ENCODE data around the gene GNA12. TPM values are rescaled to one million over a fixed set of nuclear protein-coding genes. Genes with fewer than 3 reads are reported as not detected.
"Not testable (repeated sequence)": the region's sequence is repeated elsewhere in the genome, so short reads cannot be mapped to it uniquely, and the experiment has no call there.

GNA12 gene
- total and polyA plus RNA-seq, 2 of the 4 experiments (the other 2 are of a cell fraction) = 14.3 to 93.9 TPM

GRCh38 chr7:2724036-2724435 is 120.1 kb downstream of the GNA12 start:
- dilution Hi-C loops (cut with HindIII; ENCODE audit: low sequenced_read_pairs, unreplicated experiment); H3K23ac ChIP-seq (ENCODE audit: low read depth, low read length); DNase-seq; H2BK20ac ChIP-seq (ENCODE audit: low read depth, low read length); H3K4ac ChIP-seq (ENCODE audit: low read depth, low read length); H2BK5ac ChIP-seq (ENCODE audit: low read depth, low read length, poor library complexity, severe bottlenecking); H4K5ac ChIP-seq (ENCODE audit: low read depth, low read length); H2BK120ac ChIP-seq (ENCODE audit: low read depth, low read length); CTCF ChIA-PET; H3K27ac ChIP-seq (ENCODE audit: insufficient read depth, low read length); H2AFZ ChIP-seq (replicated peaks; ENCODE audit: low read length, poor library complexity); H4K91ac ChIP-seq (ENCODE audit: insufficient read depth, low read depth, low read length); H4K20me1 ChIP-seq (ENCODE audit: insufficient read depth, low read length); ATAC-seq (ENCODE audit: low read depth); H3K14ac ChIP-seq (replicated peaks; ENCODE audit: low read depth, low read length); in situ Hi-C loops (cut with MboI; ENCODE audit: low sequenced_read_pairs); POLR2A ChIA-PET (ENCODE audit: unreplicated experiment); H3K56ac ChIP-seq (ENCODE audit: extremely low read depth, insufficient read depth, low read length); H3K4me2 ChIP-seq (ENCODE audit: low read depth, low read length); H2BK15ac ChIP-seq (ENCODE audit: low read depth, low read length); H2AK9ac ChIP-seq (replicated peaks; ENCODE audit: low read depth, low read length, poor library complexity); intact Hi-C loops (cut with micrococcal nuclease); H3K4me3 ChIP-seq (ENCODE audit: insufficient read depth, low read depth, low read length); H4K8ac ChIP-seq (ENCODE audit: low read depth in 2 of 2, low read length in 2 of 2); H3K9ac ChIP-seq (ENCODE audit: low read depth, low read length); BruUV-seq (replicated peaks); H3K27me3 ChIP-seq (ENCODE audit: control insufficient read depth, insufficient read depth, low read length); H2AK5ac ChIP-seq (ENCODE audit: low read depth, low read length); H3K18ac ChIP-seq (ENCODE audit: low read depth, low read length); H3K4me1 ChIP-seq (ENCODE audit: control insufficient read depth, insufficient read depth, low read length); H3K9me3 ChIP-seq (ENCODE audit: control insufficient read depth, insufficient read depth, low read length): not testable (repeated sequence)
- WGBS, 2 experiments (ENCODE audit: extremely low coverage in 2 of 2, insufficient read length in 1 of 2) = 96% methylated on average over 13 of the region's 15 CpGs; no CpG with 5 or more reads in 1 of the 2 experiments
- Histone ChIP-seq H3K9me1 (ENCODE audit: insufficient read depth, low read length) (peaks cover 10% of the 10 kb centered on the region; the same call in 1 of the 2 replicates), H3K36me3 (ENCODE audit: control insufficient read depth, insufficient read depth, low read length) (peaks cover 39% of the 10 kb centered on the region), H3K79me1 (ENCODE audit: low read depth in 1 of 2, low read length in 2 of 2) (peaks cover 29 to 58% of the 10 kb centered on the region in 2 experiments)

Measured in IMR-90 (cell line).